ENCODE results near the gene XAGE5.
"Not testable (repeated sequence)": the region's sequence is repeated elsewhere in the genome, so short reads cannot be mapped to it uniquely, and the experiment has no call there.

Gene XAGE5

GRCh38 chrX:52811065-52811625 is at the start of gene XAGE5:
TSS of gene XAGE5 (plus strand) at chrX:52811287. CDS start at chrX:52812567, 1,280 bp downstream.
- no peak for DNase-seq (ENCODE audit: low read depth in 1 of 2, low spot score in 1 of 2)

GRCh38 chrX:52765983-52766382 is 45.1 kb upstream of the XAGE5 start:
- not testable (repeated sequence) for DNase-seq (ENCODE audit: low read depth in 1 of 2, low spot score in 1 of 2)

GRCh38 chrX:52773504-52773903 is 37.6 kb upstream of the XAGE5 start:
- not testable (repeated sequence) for DNase-seq (ENCODE audit: low read depth in 1 of 2, low spot score in 1 of 2)

GRCh38 chrX:52797327-52797726 is 13.8 kb upstream of the XAGE5 start, which contains the start of gene SPANXN5:
TSS of gene SPANXN5 (minus strand) at chrX:52797427. CDS start at chrX:52797348, 79 bp downstream.
- DNase-seq (ENCODE audit: low read depth in 1 of 2, low spot score in 1 of 2) = not testable (repeated sequence)

- DNase-seq (ENCODE audit: low read depth in 1 of 2, low spot score in 1 of 2) = not testable (repeated sequence)
Observed at GRCh38 chrX:52804876-52805275, 6.2 kb upstream of the XAGE5 start.

- DNase-seq (ENCODE audit: low read depth in 1 of 2, low spot score in 1 of 2) = no peak
Observed at GRCh38 chrX:52819788-52820187, 8.7 kb downstream of the XAGE5 start.

- DNase-seq (ENCODE audit: low read depth in 1 of 2, low spot score in 1 of 2) = no peak
Observed at GRCh38 chrX:52821079-52821760, 10.1 kb downstream of the XAGE5 start.

GRCh38 chrX:52824608-52825007 is 13.5 kb downstream of the XAGE5 start:
- DNase-seq (ENCODE audit: low read depth in 1 of 2, low spot score in 1 of 2) = no peak

GRCh38 chrX:52830551-52830950 is 19.5 kb downstream of the XAGE5 start:
- no peak for DNase-seq (ENCODE audit: low read depth in 1 of 2, low spot score in 1 of 2)

GRCh38 chrX:52839137-52839536 is 28.1 kb downstream of the XAGE5 start:
- DNase-seq (ENCODE audit: low read depth in 1 of 2, low spot score in 1 of 2) = no peak

- DNase-seq (ENCODE audit: low read depth in 1 of 2, low spot score in 1 of 2) = not testable (repeated sequence)
Observed at GRCh38 chrX:52843619-52844018, 32.5 kb downstream of the XAGE5 start.

- DNase-seq (ENCODE audit: low read depth in 1 of 2, low spot score in 1 of 2) = no peak
Observed at GRCh38 chrX:52852110-52852860, 41.2 kb downstream of the XAGE5 start.

GRCh38 chrX:52856991-52857525 is 46.0 kb downstream of the XAGE5 start:
- not testable (repeated sequence) for DNase-seq (ENCODE audit: low read depth in 1 of 2, low spot score in 1 of 2)

- no peak for DNase-seq (ENCODE audit: low read depth in 1 of 2, low spot score in 1 of 2)
Observed at GRCh38 chrX:52865343-52865998, 54.4 kb downstream of the XAGE5 start.
